Glomerular visceral epithelial cell (primary cell): ENCODE results near the gene PPM1G.

Experiments
- DNase-seq: peaks from one replicate; pipeline ENCODE4 v3.0.0-alpha.2; 2016; ENCODE audit errors: extremely low spot score

The PPM1G gene

DNA sequence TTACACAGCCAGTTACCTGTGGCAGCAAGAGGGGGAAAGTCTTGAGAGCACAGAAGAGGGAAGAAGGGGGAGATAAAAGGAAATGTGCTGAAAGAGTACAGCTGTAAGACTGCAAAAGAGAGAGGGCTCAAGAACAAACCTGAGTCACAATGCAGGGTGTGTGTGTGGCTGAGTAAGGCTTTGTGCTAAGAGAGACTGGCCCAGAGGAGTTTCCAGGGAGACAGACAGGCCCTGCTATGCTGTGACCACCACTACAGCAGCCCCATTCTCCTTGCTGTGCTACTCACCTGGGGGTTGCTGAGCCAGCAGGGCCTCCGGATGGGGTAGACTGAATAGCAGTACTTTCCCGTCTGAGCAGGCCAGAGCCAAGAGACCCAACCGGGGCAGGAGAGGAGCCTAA lies 74.1 kb downstream of the PPM1G start:
- no peak for DNase-seq
